Neural progenitor cell (in vitro differentiated cells): Measurements from ENCODE around the gene SMAGP.

Experiments
- CTCF ChIP-seq: fragments of 200-600 bp; sonication (generic); IDR thresholded peaks from 2 replicates; pipeline ENCODE4 v1.5.1; 2017; ENCODE audit warnings: antibody characterized with exemption, mild to moderate bottlenecking
- EZH2phosphoT487 ChIP-seq: fragments of 200-600 bp; sonication (generic); IDR thresholded peaks from 2 replicates; pipeline ENCODE4 v1.6.1; 2017; ENCODE audit warnings: antibody characterized with exemption

DNA sequence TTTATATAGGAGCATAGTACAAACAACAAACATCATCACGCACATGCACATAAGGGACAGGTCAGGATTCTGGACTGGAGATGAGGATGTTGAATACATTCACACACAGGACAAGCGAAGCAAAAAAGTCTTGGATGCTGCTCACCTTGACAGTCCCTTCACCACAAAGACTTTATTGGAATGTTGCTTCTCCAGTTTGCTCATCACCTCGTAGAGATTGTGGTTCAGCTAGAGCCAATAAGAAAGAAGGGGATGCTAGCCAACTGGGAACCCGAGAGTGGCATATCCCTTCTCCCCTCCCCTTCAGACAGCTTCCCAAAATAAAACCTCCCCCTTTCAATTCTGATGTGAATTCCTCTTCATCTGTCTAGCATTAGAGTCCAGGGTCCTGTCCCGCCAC is 25.4 kb upstream of the SMAGP start:
- TF ChIP-seq CTCF: no peak
- no peak for TF ChIP-seq EZH2phosphoT487
